ENCODE measurements around the gene HAPLN2. TPM values are rescaled to one million over a fixed set of nuclear protein-coding genes. Genes with fewer than 3 reads are reported as not detected.

The HAPLN2 gene
- total RNA-seq, 3 donors from 2014 or later: 0.28 TPM; not detected in 2

DNA sequence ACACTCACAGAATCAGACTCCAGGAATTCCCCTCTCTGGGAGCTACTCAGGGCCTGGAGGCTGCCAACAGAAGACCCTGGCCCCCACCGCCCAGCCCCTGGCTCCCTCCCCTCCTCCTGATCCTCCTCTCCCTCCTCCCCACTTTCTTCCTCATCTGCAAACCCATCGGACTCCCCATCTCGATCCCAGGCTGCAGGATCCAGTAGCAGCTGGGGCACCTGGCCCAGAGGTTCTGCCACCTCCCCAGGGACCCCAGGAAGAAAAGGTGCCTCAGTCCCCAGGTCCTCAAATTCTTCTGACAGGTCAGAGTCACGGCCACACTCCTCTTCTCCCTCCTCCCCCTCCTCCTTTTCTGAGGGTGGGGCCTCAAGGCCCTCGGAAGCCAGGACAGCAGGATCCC is 50.6 kb downstream of the HAPLN2 start:
- TF ChIP-seq, protein P1, sequence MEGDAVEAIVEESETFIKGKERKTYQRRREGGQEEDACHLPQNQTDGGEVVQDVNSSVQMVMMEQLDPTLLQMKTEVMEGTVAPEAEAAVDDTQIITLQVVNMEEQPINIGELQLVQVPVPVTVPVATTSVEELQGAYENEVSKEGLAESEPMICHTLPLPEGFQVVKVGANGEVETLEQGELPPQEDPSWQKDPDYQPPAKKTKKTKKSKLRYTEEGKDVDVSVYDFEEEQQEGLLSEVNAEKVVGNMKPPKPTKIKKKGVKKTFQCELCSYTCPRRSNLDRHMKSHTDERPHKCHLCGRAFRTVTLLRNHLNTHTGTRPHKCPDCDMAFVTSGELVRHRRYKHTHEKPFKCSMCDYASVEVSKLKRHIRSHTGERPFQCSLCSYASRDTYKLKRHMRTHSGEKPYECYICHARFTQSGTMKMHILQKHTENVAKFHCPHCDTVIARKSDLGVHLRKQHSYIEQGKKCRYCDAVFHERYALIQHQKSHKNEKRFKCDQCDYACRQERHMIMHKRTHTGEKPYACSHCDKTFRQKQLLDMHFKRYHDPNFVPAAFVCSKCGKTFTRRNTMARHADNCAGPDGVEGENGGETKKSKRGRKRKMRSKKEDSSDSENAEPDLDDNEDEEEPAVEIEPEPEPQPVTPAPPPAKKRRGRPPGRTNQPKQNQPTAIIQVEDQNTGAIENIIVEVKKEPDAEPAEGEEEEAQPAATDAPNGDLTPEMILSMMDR (IDR thresholded peaks at IDR 0.05): no peak

DNA sequence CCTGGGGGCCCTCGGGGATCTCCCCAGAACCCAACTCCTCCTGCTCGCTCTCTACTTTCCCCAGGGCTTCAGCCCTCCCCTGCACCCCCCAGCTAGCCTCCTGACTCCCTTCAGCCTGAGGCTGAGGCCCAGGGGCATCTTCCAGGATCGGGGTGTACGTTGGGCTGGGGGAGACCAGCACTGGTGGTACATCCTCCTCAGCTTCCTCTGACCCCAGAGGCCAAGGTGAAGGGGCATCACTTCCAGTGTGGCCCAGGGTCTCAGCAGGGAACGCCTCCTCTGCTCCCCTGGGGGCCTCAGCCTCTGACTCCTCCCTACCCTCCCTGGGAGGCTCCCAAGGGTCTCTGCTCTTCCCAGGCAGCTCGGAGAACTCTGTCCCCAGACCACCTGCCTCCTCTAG is 51.1 kb downstream of the HAPLN2 start:
- H3K9me3 ChIP-seq: no peaks in the 10 kb centered on the region
- intact Hi-C loops (cut with DNase I, micrococcal nuclease): no loop called here
- no peaks in the 10 kb centered on the region for H3K36me3 ChIP-seq (ENCODE audit: low read depth)
- H3K4me1 ChIP-seq (ENCODE audit: low read depth): peaks cover 2% of the 10 kb centered on the region
- no peak for ATAC-seq
- peak in 1 of 3 donors; percentile 13 for DNase-seq
- H3K4me3 ChIP-seq: no peak overlapping the region
- TF ChIP-seq, protein P1 (IDR thresholded peaks at IDR 0.05): no peak

More for the DNA sequence above, 50.6 kb downstream of the HAPLN2 start:
- Histone ChIP-seq H3K36me3 (ENCODE audit: low read depth) (no peaks in the 10 kb centered on the region), H3K9me3 (no peaks in the 10 kb centered on the region), H3K4me1 (ENCODE audit: low read depth) (peaks cover 8% of the 10 kb centered on the region), H3K4me3 (no peak overlapping the region)
- DNase-seq: peak in 1 of 3 donors; percentile 12
- intact Hi-C loops (cut with DNase I, micrococcal nuclease): no loop called here
- ATAC-seq: no peak

DNA sequence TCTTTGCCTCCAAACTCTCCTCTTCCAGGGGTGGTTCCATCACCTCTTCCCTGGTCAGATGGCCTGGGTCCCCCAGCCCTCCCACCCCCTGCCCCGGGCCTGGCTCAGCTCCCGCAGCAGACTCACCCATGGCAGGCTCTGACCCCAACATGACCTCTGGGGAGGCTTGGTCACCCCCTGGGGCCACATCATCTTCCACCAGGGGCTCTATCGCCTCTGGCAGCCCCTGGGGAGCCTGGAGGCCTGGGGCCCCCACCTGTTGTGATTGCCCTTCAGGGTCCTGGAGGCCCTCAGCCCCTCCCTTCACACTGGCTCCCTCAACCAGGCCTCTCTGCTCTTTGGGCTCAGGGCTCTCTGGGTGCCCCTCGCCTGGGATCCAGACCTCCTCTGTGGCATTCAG is 51.6 kb downstream of the HAPLN2 start:
- Histone ChIP-seq H3K4me3 (no peak overlapping the region), H3K9me3 (no peaks in the 10 kb centered on the region), H3K4me1 (ENCODE audit: low read depth) (no peaks in the 10 kb centered on the region), H3K36me3 (ENCODE audit: low read depth) (no peaks in the 10 kb centered on the region)
- ATAC-seq (no peak), DNase-seq (no peak)
- TF ChIP-seq, protein P1 (IDR thresholded peaks at IDR 0.05): no peak
- intact Hi-C loops (cut with DNase I, micrococcal nuclease): no loop called here

DNA sequence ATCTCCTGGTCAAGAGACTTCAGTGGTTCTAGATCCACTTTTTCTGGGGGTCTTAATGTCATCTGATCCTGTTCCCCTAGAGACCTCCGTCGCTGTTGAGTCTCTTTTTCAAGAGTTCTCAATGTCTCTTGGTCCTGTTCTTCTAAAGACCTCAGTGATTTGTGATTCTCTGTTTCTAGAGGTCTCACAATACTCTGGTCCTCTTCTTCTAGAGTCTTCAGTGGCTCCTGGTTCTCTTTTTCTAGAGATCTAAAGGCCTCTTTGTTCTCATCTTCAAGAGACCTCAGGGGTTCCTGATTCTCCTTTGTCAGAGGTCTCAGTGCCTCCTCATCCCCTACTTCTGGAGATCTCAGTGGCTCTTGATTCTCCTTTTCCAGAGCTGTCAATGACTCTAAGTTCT is 52.6 kb downstream of the HAPLN2 start:
- ATAC-seq: no peak
- intact Hi-C loops (cut with DNase I, micrococcal nuclease): no loop called here
- H3K9me3 ChIP-seq: no peaks in the 10 kb centered on the region

DNA sequence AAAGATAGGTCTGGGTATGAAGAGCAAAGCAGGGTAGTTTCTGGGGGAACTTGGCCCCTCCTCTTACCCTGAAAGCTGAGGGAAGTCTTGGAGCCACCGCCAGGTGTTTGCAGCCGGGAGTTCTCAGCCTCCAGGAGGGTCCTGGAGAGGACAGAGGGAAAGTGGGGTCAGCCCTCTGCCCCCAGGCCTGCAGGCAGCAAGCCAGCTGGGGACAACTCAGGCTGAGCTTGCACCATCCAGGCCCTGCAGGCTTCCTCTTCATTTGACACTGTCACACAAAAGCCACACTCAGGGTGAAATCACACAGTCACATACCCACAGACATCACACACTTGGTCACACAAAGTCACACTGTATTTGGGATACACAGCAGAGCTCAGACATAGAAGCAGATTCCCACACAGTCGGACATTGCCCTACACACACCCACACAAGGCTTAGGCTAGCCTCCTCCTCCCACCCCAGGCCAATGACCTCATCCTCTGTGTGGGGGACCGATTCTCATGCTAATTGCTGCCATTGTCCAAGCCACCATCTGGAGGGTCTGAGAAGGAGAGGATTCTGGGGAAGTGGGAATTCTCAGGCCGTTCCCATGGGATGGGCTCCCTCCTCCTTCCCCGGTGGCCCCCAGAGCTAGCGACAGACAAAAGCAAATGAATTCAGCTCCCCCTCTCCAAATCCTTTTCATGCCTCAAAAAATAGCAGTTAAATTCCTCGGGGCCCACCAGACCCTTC is 54.3 kb downstream of the HAPLN2 start:
- intact Hi-C loops (cut with DNase I, micrococcal nuclease): no loop called here
- ATAC-seq: no peak
- DNase-seq: no peak
- TF ChIP-seq, protein P1 (IDR thresholded peaks at IDR 0.05): no peak
- Histone ChIP-seq H3K9me3 (no peaks in the 10 kb centered on the region), H3K4me3 (no peak overlapping the region), H3K4me1 (ENCODE audit: low read depth) (peaks cover 7% of the 10 kb centered on the region), H3K36me3 (ENCODE audit: low read depth) (no peaks in the 10 kb centered on the region)

More for the DNA sequence above, 52.6 kb downstream of the HAPLN2 start:
- DNase-seq: no peak
- Histone ChIP-seq H3K4me3 (no peak overlapping the region), H3K36me3 (ENCODE audit: low read depth) (no peaks in the 10 kb centered on the region), H3K4me1 (ENCODE audit: low read depth) (peaks cover 4% of the 10 kb centered on the region)
- TF ChIP-seq, protein P1 (IDR thresholded peaks at IDR 0.05): no peak

Other genes starting within 250 kb of the HAPLN2 start
- gene MEF2D, start 118.6 kb upstream of the HAPLN2 start, total RNA-seq: 100 to 1,000 TPM in 1 of 3 donors, 10 to 100 TPM in 2; 56.8 to 103 (median 61.9) TPM
- 10 to 100 TPM in 1 of 3 donors, 1 to 10 TPM in 2; 3.4 to 15.5 (median 5.7) TPM for gene IQGAP3, start 46.9 kb upstream of the HAPLN2 start, total RNA-seq
- under 1 TPM; 0.25 to 0.43 (median 0.34) TPM for gene TTC24, start 39.7 kb upstream of the HAPLN2 start, total RNA-seq
- gene NAXE, start 27.6 kb upstream of the HAPLN2 start, total RNA-seq: 10 to 100 TPM; 70.8 to 94.4 (median 86.5) TPM
- gene GPATCH4, start 17.9 kb upstream of the HAPLN2 start, total RNA-seq: 10 to 100 TPM; 17.4 to 25.9 (median 21.5) TPM
- under 1 TPM in 2 of 3 donors, not detected in 1; 0.14 to 0.79 TPM for gene BCAN, start 22.7 kb downstream of the HAPLN2 start, total RNA-seq
- gene NES, start 58.0 kb downstream of the HAPLN2 start, total RNA-seq: 10 to 100 TPM in 1 of 3 donors, 1 to 10 TPM in 2; 3.0 to 11.4 (median 6.4) TPM
- 1 to 10 TPM in 2 of 3 donors, under 1 TPM in 1; 0.38 to 2.2 (median 1.2) TPM for gene CRABP2, start 86.2 kb downstream of the HAPLN2 start, total RNA-seq
- 10 to 100 TPM; 35.1 to 58.6 (median 44.4) TPM for gene METTL25B, start 109.1 kb downstream of the HAPLN2 start, total RNA-seq
- gene ISG20L2, start 109.4 kb downstream of the HAPLN2 start, total RNA-seq: 10 to 100 TPM; 27.8 to 33.0 (median 31.0) TPM
- 10 to 100 TPM; 50.1 to 61.7 (median 57.6) TPM for gene MRPL24, start 121.7 kb downstream of the HAPLN2 start, total RNA-seq
- 100 to 1,000 TPM; 196 to 264 (median 221) TPM for gene HDGF, start 132.3 kb downstream of the HAPLN2 start, total RNA-seq
- gene PRCC, start 148.1 kb downstream of the HAPLN2 start, total RNA-seq: 10 to 100 TPM; 55.0 to 66.1 (median 59.2) TPM
- 1 to 10 TPM; 2.9 to 3.3 (median 3.1) TPM for gene SH2D2A, start 197.4 kb downstream of the HAPLN2 start, total RNA-seq
- under 1 TPM in 2 of 3 donors, not detected in 1; 0.06 to 0.09 TPM for gene INSRR, start 239.7 kb downstream of the HAPLN2 start, total RNA-seq
- gene NTRK1, start 241.4 kb downstream of the HAPLN2 start, total RNA-seq: 1 to 10 TPM in 1 of 3 donors, under 1 TPM in 2; 0.67 to 1.3 (median 0.79) TPM